ENCODE results near the gene DUSP6. TPM values are rescaled to one million over a fixed set of nuclear protein-coding genes. Genes with fewer than 3 reads are reported as not detected.

DUSP6 gene
- total and polyA plus RNA-seq, 2 of the 13 experiments (the other 11 are each of a cell fraction or from before 2014, with no cell fraction given): 40.9 to 161 TPM

DNA sequence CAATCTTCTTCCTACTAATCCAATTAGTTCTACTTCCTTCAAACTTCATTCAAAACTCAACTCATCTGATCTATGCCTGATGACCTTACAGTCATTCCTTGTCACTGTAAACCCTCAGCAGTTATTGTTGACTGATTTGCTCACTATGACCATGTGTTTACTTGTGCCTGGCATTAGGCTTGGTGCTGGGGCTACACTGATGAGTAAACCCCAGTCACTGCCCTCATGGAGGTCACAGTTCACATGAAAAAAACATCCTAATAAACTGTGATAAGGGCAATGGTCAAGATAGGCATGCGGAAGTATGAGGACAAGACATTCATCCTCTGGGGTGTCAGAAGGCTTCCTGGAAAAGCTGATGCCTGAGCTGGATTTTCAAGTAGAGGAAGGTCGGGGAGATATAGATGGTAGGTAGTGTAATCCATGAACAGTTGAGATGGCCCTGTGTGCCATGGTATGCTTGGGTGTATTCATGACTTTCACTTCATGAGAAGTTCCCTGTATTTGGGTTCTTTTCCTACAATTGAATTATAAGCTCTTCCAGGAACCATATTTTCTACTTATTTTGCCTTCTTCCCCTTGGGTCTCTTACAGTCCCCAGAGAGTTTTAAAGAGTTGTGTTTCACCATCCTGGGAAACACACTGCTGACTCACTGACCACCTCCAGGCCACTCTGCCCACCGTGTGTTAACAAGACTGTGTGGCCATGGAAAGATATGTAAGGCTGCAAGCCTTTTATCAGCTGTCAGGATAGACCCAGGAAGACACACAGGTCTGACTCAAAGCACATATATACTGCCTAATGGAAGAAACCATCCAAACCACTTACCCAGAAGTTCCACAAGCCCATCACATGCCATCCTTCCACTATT, 38.7 kb upstream of the DUSP6 start (continued):
- no peak for TF ChIP-seq DR1 (CRISPR knock-in tag; IDR thresholded peaks at IDR 0.05)
- TF ChIP-seq ZMYM4 (CRISPR knock-in tag; IDR thresholded peaks at IDR 0.05): peak; percentile 71
- peak; percentile 86 for TF ChIP-seq HOXA5 (CRISPR knock-in tag; IDR thresholded peaks at IDR 0.05)
- no peak; the same call in 1 of the 2 replicates for TF ChIP-seq ATF7 (IDR thresholded peaks at IDR 0.05)
- TF ChIP-seq ATF7 (CRISPR knock-in tag; IDR thresholded peaks at IDR 0.05): peak; percentile 37; the same call in 1 of the 2 replicates
- peak; percentile 53; the same call in 1 of the 2 replicates for TF ChIP-seq FOSL1 (CRISPR knock-in tag; IDR thresholded peaks at IDR 0.05; ENCODE audit: borderline replicate concordance)
- TF ChIP-seq ZNF253 (CRISPR knock-in tag; IDR thresholded peaks at IDR 0.05; ENCODE audit: borderline replicate concordance): no peak
- TF ChIP-seq, protein P1, sequence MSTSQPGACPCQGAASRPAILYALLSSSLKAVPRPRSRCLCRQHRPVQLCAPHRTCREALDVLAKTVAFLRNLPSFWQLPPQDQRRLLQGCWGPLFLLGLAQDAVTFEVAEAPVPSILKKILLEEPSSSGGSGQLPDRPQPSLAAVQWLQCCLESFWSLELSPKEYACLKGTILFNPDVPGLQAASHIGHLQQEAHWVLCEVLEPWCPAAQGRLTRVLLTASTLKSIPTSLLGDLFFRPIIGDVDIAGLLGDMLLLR (CRISPR knock-in tag; IDR thresholded peaks at IDR 0.05): no peak
- no peak for TF ChIP-seq SOX6 (IDR thresholded peaks at IDR 0.05)
- TF ChIP-seq SOX6 (CRISPR knock-in tag; IDR thresholded peaks at IDR 0.05): peak; percentile 93
- TF ChIP-seq MAFK (conservative IDR thresholded peaks at IDR 0.05 in 1 of 2, IDR thresholded peaks at IDR 0.05 in 1 of 2; ENCODE audit: low read length in 2 of 2): no peak
- TF ChIP-seq, protein P2, sequence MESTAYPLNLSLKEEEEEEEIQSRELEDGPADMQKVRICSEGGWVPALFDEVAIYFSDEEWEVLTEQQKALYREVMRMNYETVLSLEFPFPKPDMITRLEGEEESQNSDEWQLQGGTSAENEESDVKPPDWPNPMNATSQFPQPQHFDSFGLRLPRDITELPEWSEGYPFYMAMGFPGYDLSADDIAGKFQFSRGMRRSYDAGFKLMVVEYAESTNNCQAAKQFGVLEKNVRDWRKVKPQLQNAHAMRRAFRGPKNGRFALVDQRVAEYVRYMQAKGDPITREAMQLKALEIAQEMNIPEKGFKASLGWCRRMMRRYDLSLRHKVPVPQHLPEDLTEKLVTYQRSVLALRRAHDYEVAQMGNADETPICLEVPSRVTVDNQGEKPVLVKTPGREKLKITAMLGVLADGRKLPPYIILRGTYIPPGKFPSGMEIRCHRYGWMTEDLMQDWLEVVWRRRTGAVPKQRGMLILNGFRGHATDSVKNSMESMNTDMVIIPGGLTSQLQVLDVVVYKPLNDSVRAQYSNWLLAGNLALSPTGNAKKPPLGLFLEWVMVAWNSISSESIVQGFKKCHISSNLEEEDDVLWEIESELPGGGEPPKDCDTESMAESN (CRISPR knock-in tag; conservative IDR thresholded peaks at IDR 0.05): peak; percentile 37
- TF ChIP-seq ZNF12 (CRISPR knock-in tag; IDR thresholded peaks at IDR 0.05): 0 out of 2 replicates have a peak, but pooled peaks have one; percentile 12
- no peak for TF ChIP-seq RFX1 (IDR thresholded peaks at IDR 0.05)
- peak; percentile 66 for TF ChIP-seq THAP11 (CRISPR knock-in tag; IDR thresholded peaks at IDR 0.05)
- peak; percentile 74; the same call in 1 of the 2 replicates for TF ChIP-seq CBX5 (CRISPR knock-in tag; IDR thresholded peaks at IDR 0.05; ENCODE audit: borderline replicate concordance)
- TF ChIP-seq ZIK1 (CRISPR knock-in tag; IDR thresholded peaks at IDR 0.05; ENCODE audit: borderline replicate concordance, low read depth): 0 out of 2 replicates have a peak, but pooled peaks have one; percentile 39
- TF ChIP-seq, protein P3, sequence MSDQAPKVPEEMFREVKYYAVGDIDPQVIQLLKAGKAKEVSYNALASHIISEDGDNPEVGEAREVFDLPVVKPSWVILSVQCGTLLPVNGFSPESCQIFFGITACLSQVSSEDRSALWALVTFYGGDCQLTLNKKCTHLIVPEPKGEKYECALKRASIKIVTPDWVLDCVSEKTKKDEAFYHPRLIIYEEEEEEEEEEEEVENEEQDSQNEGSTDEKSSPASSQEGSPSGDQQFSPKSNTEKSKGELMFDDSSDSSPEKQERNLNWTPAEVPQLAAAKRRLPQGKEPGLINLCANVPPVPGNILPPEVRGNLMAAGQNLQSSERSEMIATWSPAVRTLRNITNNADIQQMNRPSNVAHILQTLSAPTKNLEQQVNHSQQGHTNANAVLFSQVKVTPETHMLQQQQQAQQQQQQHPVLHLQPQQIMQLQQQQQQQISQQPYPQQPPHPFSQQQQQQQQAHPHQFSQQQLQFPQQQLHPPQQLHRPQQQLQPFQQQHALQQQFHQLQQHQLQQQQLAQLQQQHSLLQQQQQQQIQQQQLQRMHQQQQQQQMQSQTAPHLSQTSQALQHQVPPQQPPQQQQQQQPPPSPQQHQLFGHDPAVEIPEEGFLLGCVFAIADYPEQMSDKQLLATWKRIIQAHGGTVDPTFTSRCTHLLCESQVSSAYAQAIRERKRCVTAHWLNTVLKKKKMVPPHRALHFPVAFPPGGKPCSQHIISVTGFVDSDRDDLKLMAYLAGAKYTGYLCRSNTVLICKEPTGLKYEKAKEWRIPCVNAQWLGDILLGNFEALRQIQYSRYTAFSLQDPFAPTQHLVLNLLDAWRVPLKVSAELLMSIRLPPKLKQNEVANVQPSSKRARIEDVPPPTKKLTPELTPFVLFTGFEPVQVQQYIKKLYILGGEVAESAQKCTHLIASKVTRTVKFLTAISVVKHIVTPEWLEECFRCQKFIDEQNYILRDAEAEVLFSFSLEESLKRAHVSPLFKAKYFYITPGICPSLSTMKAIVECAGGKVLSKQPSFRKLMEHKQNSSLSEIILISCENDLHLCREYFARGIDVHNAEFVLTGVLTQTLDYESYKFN (CRISPR knock-in tag; conservative IDR thresholded peaks at IDR 0.05): peak; percentile 91
- TF ChIP-seq, protein P4, sequence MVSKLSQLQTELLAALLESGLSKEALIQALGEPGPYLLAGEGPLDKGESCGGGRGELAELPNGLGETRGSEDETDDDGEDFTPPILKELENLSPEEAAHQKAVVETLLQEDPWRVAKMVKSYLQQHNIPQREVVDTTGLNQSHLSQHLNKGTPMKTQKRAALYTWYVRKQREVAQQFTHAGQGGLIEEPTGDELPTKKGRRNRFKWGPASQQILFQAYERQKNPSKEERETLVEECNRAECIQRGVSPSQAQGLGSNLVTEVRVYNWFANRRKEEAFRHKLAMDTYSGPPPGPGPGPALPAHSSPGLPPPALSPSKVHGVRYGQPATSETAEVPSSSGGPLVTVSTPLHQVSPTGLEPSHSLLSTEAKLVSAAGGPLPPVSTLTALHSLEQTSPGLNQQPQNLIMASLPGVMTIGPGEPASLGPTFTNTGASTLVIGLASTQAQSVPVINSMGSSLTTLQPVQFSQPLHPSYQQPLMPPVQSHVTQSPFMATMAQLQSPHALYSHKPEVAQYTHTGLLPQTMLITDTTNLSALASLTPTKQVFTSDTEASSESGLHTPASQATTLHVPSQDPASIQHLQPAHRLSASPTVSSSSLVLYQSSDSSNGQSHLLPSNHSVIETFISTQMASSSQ (IDR thresholded peaks at IDR 0.05; ENCODE audit: low read depth): peak; percentile 68; the same call in 1 of the 2 replicates
- TF ChIP-seq, protein P4 (CRISPR knock-in tag; IDR thresholded peaks at IDR 0.05; ENCODE audit: borderline replicate concordance): peak; percentile 41
